Bronchial smooth muscle cell (primary cell): Measurements from ENCODE around the gene TNPO1. TPM values are rescaled to one million over a fixed set of nuclear protein-coding genes. Genes with fewer than 3 reads are reported as not detected.

Source experiments
- total RNA-seq: library from RNA; depleted of rRNA; stranded (reverse); fragments of >200 nt; gene quantifications from 2 replicates; pipeline ENCODE4 v1.2.1, GENCODE V29; 2014

The TNPO1 gene
- total RNA-seq, result 193 and 442 TPM in 2 replicates

DNA sequence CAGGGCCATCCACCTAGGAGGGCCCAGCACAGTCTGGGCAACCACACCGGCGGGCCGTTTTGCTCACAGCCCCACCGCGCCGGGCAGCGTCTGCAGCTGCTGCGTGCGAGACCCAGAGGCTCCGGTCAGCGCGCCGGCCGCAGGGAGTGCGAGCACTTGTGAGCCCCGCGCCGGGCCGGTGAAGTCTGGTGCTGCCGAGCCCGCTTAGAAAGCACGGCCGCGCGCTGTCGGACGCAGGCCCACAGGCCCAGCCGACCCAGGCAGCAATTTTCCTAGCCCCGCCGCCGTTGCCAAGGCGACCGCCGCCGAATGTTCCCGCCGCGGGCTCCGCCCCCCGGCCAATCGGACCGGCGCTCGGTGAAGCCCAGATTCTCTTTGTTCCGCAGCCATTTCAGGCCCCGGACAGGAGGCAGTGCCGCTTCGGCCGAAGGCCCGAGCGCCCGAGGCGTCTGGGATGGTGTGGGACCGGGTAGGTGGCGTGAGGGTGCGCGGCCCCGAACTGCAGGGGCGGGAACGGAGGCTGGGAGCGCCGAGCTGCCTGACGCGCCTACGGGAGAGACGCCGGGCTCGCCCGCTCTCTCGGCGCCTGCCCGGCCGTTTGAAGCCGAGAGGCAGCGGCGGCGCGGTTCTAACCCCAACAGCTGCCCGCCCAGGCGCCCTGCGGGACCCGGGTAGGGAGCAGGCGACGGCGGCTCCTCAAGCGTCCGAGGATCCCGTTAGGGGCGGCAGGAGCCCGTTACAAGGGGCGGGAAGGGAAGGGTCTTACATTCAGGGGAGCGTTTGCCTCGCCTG, at the start of gene TNPO1:
TSS of gene TNPO1 (plus strand) at position 378 of the 792 bp plus-strand sequence. CDS start at position 455, 77 bp downstream.

GRCh38 chr5:72955768-72956323, 139.4 kb downstream of the TNPO1 start, which contains the start of gene FCHO2:
FCHO2 (plus strand) TSS chr5:72956041; CDS start chr5:72956097, 56 bp downstream.

Other genes with a start within 250 kb of the TNPO1 start
- 11.3 and 13.9 TPM in 2 replicates for gene FCHO2, start 139.4 kb downstream of the TNPO1 start, total RNA-seq